Measurements from ENCODE around the gene NUP210L.

Gene NUP210L

DNA sequence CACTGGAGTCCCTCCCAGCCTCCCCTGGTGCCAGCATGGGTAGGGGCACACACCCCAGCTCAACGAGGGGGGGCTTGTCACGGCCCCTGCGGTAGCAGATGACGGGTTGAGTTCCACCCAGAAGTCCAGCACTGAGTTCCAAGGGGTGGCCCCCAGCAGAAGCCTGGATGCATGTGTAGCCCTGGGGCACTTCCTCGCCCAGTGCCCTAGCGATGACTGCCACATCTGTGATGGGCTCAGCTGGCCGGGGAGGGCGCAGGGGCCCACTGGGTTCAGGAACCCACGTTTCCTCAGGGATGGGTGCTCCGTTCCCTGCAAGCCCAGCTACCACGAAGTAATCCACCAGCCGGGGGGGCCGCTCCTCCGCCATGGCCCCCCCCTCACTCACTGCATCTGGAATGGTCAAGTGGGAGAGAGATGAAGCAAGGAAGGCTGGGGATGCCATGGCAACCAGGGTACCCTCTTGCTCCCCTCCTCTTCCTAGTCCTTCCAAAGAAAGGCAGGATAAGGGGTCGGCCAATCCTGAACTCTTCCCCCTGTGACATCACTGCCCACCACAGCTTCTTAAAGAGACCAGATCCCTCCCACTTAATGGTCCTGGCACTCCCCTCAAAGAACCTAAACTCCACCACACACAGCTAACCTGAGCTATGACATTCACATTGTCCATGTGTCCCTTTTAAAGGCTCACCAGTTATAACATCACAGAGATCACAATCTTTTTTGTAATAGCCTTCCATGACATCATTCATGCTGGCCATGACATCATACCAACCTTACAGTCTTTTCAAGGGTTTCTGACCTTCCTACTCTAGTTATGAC lies 210.7 kb downstream of the NUP210L start:
- peaks cover 39% of the 10 kb centered on the region for H3K4me1 Mint-ChIP-seq
- H3K36me3 Mint-ChIP-seq, result peaks cover 12% of the 10 kb centered on the region
- H3K27me3 Mint-ChIP-seq, result no peaks in the 10 kb centered on the region

DNA sequence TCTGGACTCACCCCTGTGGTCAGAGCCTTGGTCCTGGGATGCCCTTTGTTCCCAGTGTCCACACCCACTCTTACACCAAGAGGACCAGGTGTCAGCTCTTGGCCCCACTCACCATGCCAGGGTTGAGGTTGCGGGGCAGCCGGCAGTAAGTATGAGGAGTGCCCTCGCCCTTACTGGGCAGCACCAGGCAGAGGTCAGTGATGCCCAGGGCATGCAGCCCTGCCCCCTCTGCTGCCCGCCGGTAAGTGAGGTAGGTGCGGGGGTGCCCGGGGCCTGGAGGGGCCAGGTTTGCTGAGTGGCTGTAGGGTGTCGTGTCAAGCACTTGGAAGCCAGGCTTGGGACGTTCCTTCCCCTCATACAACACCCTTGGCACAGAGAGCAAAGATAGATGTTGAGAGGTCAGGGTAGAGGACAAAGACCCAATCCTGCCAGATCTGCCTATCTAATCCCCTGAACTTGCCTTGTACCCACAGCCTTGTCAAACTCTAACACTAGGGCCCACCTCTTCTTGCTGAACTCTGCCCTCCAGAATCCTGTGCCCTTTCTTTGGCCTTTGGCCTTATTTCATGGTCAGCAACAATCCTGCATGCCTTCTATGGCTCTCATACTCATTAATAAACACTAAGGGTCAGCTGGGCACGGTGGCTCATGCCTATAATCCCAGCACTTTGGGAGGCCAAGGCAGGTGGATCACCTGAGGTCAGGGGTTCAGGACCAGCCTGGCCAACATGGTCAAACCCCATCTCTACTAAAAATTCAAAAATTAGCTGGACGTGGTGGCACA lies 211.9 kb downstream of the NUP210L start:
- Mint-ChIP-seq H3K27ac (peak overlapping the region; percentile 84), H3K9me3 (no peaks in the 10 kb centered on the region), H3K4me1 (peaks cover 39% of the 10 kb centered on the region), H3K27me3 (no peaks in the 10 kb centered on the region), H3K36me3 (peaks cover 12% of the 10 kb centered on the region), H3K4me3 (peak overlapping the region; percentile 30)

More for the DNA sequence above, 210.7 kb downstream of the NUP210L start:
- peak overlapping the region; percentile 90 for H3K4me3 Mint-ChIP-seq
- H3K9me3 Mint-ChIP-seq, result no peaks in the 10 kb centered on the region
- H3K27ac Mint-ChIP-seq, result peak overlapping the region; percentile 95
